Neutrophil (primary cell): ENCODE results near the gene SPSB1.

ENCODE experiments used
- H3K27ac ChIP-seq: fragments of 200-600 bp; sonication (generic); 2 replicates; pipeline ENCODE4 v1.5.1; 2016; ENCODE audit warnings: mild to moderate bottlenecking, moderate library complexity
- H3K27me3 ChIP-seq: fragments of 200-600 bp; sonication (generic); 2 replicates; pipeline ENCODE4 v1.6.0; 2016; ENCODE audit warnings: mild to moderate bottlenecking
- H3K36me3 ChIP-seq: fragments of 200-600 bp; sonication (generic); 2 replicates; pipeline ENCODE4 v1.5.1; 2017
- H3K4me1 ChIP-seq, 2 experiments: fragments of 200-600 bp in 1 of 2; sonication (generic) in 1 of 2; 1 replicate in 1 of 2; 2 replicates in 1 of 2; pipeline versions ENCODE4 v1.5.1 to v1.6.1; 2013 to 2016; ENCODE audit warnings: low read depth in 1 of 2, low read length in 1 of 2, mild to moderate bottlenecking in 1 of 2, moderate library complexity in 1 of 2; ENCODE audit not compliant: control insufficient read depth in 1 of 2, insufficient read depth in 1 of 2
- H3K4me3 ChIP-seq, 2 experiments: fragments of 200-600 bp in 1 of 2; sonication (generic) in 1 of 2; 1 replicate in 1 of 2; 2 replicates in 1 of 2; pipeline ENCODE4 v1.5.1; 2013 to 2016; ENCODE audit warnings: low read depth in 1 of 2, low read length in 1 of 2, mild to moderate bottlenecking in 1 of 2, moderate library complexity in 1 of 2
- H3K9me3 ChIP-seq: fragments of 200-600 bp; sonication (generic); 2 replicates; pipeline ENCODE4 v1.5.1; 2016
- TF ChIP-seq, protein P1 (sequence below): fragments of 200-600 bp; sonication (generic); IDR thresholded peaks from 2 replicates; pipeline ENCODE4 v1.5.1; 2016; ENCODE audit warnings: antibody characterized with exemption

Gene SPSB1

DNA sequence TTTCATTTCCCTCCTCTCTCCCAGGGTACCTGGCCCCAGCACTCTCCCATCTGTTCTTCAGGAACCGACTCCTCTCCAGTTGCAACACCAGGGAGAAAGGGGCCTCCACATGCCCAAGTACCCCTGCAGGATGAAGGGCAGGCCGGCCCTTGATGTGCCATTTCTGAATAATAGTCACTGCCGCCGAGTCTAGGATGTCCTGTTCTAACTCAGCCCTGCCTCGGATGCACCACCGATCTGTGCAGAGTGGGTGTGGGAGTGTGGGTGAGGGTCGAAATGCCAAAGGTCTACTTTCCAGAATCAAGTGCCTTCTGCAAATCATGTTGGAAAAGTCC, 25.4 kb upstream of the SPSB1 start:
- Histone ChIP-seq H3K36me3 (peaks cover 95% of the 10 kb centered on the region), H3K27me3 (no peaks in the 10 kb centered on the region), H3K27ac (no peak overlapping the region), H3K4me3 (no peak overlapping the region), H3K4me1 (peaks cover 0 to 3% of the 10 kb centered on the region in 2 experiments), H3K9me3 (no peaks in the 10 kb centered on the region)
- TF ChIP-seq, protein P1, sequence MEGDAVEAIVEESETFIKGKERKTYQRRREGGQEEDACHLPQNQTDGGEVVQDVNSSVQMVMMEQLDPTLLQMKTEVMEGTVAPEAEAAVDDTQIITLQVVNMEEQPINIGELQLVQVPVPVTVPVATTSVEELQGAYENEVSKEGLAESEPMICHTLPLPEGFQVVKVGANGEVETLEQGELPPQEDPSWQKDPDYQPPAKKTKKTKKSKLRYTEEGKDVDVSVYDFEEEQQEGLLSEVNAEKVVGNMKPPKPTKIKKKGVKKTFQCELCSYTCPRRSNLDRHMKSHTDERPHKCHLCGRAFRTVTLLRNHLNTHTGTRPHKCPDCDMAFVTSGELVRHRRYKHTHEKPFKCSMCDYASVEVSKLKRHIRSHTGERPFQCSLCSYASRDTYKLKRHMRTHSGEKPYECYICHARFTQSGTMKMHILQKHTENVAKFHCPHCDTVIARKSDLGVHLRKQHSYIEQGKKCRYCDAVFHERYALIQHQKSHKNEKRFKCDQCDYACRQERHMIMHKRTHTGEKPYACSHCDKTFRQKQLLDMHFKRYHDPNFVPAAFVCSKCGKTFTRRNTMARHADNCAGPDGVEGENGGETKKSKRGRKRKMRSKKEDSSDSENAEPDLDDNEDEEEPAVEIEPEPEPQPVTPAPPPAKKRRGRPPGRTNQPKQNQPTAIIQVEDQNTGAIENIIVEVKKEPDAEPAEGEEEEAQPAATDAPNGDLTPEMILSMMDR, result no peak

DNA sequence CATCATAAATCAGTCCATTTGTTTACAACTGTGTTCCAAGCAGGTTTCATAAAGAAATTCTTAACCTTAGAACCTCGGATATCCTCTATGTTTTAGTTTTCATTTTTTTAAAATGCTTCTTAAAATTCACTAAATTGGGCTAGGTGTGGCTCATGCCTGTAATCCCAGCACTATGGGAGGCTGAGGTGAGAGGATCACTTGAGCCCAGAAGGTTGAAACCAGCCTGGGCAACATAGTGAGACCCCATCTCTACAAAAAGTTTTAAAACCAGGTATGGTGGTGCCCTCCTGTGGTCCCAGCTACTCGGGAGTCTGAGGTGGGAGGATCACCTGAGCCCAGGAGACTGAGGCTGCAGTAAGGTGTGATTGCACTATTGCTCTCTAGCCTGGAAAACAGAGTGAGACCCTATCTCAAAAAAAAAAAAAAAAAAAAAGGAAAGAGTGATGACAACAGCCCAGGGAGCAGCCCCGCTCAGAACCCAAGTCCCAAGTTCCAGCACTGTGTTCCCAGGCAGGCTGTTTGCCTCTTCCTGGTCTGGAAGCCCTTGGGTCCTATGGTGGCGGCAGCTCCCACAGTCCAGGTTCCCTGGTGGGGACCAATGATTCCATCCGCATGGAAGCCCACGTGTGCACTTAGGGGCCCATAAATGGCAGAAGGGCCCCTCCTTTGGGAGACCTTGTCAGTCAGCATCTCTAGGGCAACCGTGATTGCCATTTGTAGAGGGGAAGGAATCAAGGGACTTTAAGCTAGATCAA, 24.7 kb upstream of the SPSB1 start:
- H3K9me3 ChIP-seq, result no peaks in the 10 kb centered on the region
- peaks cover 3% of the 10 kb centered on the region in 2 experiments for H3K4me1 ChIP-seq
- peaks cover 88% of the 10 kb centered on the region for H3K36me3 ChIP-seq
- TF ChIP-seq, protein P1, result no peak
- no peaks in the 10 kb centered on the region for H3K27me3 ChIP-seq
- H3K4me3 ChIP-seq, result no peak overlapping the region
- no peak overlapping the region for H3K27ac ChIP-seq

DNA sequence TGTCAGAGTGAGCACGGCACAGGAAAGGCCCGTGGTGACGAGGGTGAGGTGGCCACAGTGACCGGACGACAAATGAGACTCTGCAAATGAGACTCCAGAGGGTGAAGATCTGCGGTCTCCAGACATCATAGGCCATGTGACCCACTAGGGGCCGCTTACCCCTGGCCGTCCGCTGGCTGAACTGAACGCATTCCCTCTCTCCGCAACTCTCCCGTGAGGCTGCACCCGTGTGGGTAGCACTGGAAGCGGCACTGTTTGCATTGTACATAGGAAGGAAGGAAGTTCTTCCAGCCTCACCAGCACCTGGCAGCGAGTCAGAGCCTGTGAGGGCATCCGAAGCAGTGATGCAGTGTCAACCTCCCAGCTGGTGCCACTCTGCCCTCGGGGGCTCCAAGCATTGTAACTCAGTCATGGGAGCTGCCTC, 23.6 kb upstream of the SPSB1 start:
- Histone ChIP-seq H3K27ac (no peak overlapping the region), H3K36me3 (peaks cover 77% of the 10 kb centered on the region), H3K4me1 (peaks cover 3% of the 10 kb centered on the region in 2 experiments), H3K4me3 (no peak overlapping the region), H3K9me3 (no peaks in the 10 kb centered on the region), H3K27me3 (no peaks in the 10 kb centered on the region)
- TF ChIP-seq, protein P1, result no peak

DNA sequence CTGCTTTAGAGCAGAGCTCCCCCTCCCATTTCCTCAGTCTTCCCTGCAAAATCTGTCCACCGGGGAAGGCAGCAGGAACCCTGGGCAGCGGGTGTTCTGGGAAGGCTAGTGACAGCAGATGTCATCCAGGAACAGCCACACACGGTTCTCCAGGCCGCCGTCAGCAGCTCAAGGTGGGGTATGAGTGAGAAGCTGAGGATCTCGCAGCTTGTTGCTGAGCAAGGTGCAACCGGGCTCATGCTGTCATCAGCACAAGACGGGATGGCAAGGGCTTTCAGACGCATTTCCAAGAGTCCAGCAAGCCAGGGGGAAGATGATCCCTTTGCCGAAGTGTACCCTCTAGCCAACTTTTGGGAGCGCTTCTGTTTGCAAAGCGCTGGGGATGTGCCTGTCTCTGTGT, 23.0 kb upstream of the SPSB1 start:
- H3K36me3 ChIP-seq, result peaks cover 71% of the 10 kb centered on the region
- no peak overlapping the region for H3K4me3 ChIP-seq
- no peak overlapping the region for H3K27ac ChIP-seq
- peaks cover 3% of the 10 kb centered on the region in 2 experiments for H3K4me1 ChIP-seq
- no peaks in the 10 kb centered on the region for H3K27me3 ChIP-seq
- TF ChIP-seq, protein P1, result no peak
- H3K9me3 ChIP-seq, result no peaks in the 10 kb centered on the region

DNA sequence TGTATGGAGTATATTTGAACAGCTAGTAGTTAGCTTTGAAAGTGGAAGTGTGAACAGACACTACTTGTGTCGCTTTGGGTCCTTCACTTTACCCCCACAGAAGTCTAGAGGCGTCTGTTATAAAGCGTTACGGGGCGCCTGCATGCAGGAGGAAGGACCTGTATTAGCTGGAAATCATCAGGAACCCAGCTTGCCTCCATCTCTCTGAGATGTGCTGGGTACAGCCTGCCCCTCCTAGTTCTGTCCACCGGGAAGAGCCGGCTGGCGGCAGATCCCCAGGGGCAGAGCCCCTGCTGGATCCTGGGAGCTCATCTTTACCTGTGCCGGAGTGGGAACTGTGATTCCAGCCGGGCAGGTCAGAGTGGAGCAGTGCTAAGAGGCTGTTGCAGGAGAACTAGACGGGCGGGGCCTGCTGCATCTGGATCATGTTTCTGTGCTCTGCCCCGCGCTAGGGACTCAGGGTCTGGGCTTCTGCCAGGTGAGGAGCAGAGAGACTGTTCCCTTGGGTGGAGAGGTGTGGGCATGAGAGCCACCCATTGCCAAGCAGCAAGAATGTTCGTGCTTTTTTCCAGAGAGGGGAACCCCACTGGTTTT, 22.3 kb upstream of the SPSB1 start:
- TF ChIP-seq, protein P1, result no peak
- Histone ChIP-seq H3K4me3 (no peak overlapping the region), H3K27me3 (no peaks in the 10 kb centered on the region), H3K9me3 (no peaks in the 10 kb centered on the region), H3K27ac (no peak overlapping the region), H3K4me1 (peaks cover 3 to 6% of the 10 kb centered on the region in 2 experiments), H3K36me3 (peaks cover 64% of the 10 kb centered on the region)
